ENCODE measurements around the gene ADSS2.

ADSS2 gene

GRCh38 chr1:244435562-244436205, 16.0 kb downstream of the ADSS2 start:
- Mint-ChIP-seq H3K27me3 (no peaks in the 10 kb centered on the region), H3K27ac (no peak overlapping the region), H3K4me3 (no peak overlapping the region), H3K9me3 (no peaks in the 10 kb centered on the region), H3K4me1 (peaks cover 9 to 25% of the 10 kb centered on the region in 2 donors), H3K36me3 (peaks cover 11 to 28% of the 10 kb centered on the region in 2 donors)
- DNase-seq (no peak), ATAC-seq (replicated peaks) (peak in 1 of 2 donors; percentile 23)

DNA sequence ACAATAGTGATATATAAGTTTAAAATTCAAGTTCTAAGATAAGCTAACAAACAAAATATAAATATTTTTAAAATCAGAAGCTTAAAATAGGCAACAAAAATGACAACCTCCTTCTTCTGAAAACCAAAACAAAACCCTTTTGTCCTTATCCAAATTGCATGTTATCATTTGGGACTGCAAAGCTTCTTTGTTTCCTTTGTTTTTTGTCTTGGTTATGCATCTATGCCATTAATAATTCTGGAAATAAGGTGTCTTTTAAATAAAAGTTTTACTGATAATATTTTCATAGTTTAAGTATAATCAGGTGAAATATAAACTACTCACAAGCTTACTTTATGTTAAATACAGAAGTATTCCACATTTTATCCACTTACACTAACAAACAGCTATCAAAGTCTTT, 20.5 kb downstream of the ADSS2 start:
- H3K4me3 Mint-ChIP-seq, result no peak overlapping the region
- H3K27me3 Mint-ChIP-seq, result no peaks in the 10 kb centered on the region
- no peak for ATAC-seq (replicated peaks)
- no peak overlapping the region for H3K27ac Mint-ChIP-seq
- H3K9me3 Mint-ChIP-seq, result no peaks in the 10 kb centered on the region
- DNase-seq, result no peak
- peaks cover 21 to 42% of the 10 kb centered on the region in 2 donors for H3K36me3 Mint-ChIP-seq
- peaks cover 0 to 9% of the 10 kb centered on the region in 2 donors for H3K4me1 Mint-ChIP-seq

DNA sequence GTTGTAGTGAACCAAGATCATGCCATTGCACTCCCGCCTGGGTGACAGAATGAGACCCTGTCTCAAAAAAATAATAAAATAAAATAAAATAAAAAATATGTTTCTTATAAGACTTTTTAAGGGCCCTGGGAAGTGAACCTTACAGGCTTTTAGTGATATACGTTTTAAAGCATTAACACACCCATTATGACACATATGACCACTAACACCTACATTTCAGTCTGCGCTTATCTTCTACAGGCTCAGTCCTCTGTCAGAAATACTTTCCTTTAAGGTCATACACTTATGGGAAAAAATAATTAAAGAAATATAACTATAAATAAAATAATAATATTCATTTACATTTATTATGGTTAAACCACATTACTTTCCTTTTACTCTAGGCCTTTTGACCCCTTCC, 21.9 kb downstream of the ADSS2 start:
- H3K4me3 Mint-ChIP-seq, result no peak overlapping the region
- H3K9me3 Mint-ChIP-seq, result no peaks in the 10 kb centered on the region
- DNase-seq (no peak), ATAC-seq (replicated peaks) (no peak)
- H3K4me1 Mint-ChIP-seq, result peaks cover 0 to 6% of the 10 kb centered on the region in 2 donors
- no peak overlapping the region for H3K27ac Mint-ChIP-seq
- H3K27me3 Mint-ChIP-seq, result no peaks in the 10 kb centered on the region
- peaks cover 18 to 38% of the 10 kb centered on the region in 2 donors for H3K36me3 Mint-ChIP-seq

DNA sequence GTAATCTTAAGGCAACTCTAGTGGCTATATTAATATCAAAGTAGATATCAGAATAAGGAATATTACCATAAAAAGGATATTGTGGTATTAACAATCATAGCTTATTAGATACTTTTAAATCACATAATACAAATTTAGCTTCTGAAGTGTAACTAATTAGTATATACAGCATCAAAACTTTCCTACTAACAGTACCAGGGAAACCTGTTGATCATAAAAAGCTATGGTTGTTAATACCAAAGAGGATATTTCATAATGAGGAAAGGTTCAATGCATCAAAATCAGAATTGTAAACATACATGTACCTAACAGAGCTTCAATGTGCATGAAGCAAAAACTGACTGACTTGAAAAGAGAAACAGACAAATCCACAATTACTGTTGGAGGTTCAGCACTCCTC, 24.1 kb downstream of the ADSS2 start:
- DNase-seq (no peak), ATAC-seq (replicated peaks) (no peak)
- Mint-ChIP-seq H3K4me1 (peaks cover 0 to 6% of the 10 kb centered on the region in 2 donors), H3K36me3 (peaks cover 26 to 43% of the 10 kb centered on the region in 2 donors), H3K27ac (no peak overlapping the region), H3K27me3 (no peaks in the 10 kb centered on the region), H3K4me3 (no peak overlapping the region), H3K9me3 (no peaks in the 10 kb centered on the region)

DNA sequence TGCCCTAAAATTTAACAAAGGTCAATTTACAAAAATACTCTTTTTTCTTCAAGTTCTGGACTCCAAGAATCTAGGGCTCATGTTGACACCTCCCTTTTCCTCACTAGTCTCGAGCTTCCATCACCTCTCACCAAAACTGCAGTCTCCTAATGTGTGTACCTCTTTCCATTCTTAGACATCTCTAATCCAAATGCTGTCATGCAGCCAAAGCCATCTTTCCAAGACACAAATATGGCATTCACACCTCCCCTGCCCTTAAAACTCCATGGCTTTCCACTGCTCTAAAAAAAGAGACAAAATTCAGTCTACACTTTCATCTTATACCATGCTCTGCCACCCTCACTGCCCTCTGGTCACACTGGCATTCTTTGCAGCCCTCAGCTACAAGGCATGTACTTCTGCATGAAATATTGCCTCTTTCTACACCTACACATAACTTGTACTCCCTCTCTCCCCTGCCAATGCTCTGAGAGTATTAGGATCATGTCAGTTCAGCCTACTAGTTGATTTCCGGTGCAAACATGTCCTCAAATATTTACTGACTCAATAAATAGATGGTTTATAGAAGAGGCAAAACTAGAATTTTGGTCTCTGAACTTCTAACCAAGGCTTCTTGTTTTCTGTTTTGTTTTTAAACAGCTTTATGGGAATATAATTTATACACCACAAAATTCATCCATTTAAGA, 26.9 kb downstream of the ADSS2 start:
- DNase-seq (no peak), ATAC-seq (replicated peaks) (no peak)
- Mint-ChIP-seq H3K27ac (peak overlapping the region; percentile 33), H3K27me3 (no peaks in the 10 kb centered on the region), H3K36me3 (peaks cover 32 to 43% of the 10 kb centered on the region in 2 donors), H3K4me1 (peaks cover 0 to 3% of the 10 kb centered on the region in 2 donors), H3K4me3 (no peak overlapping the region), H3K9me3 (no peaks in the 10 kb centered on the region)

GRCh38 chr1:244422174-244422573, 29.5 kb downstream of the ADSS2 start:
- ATAC-seq (replicated peaks) (no peak), DNase-seq (no peak)
- H3K27ac Mint-ChIP-seq, result no peak overlapping the region
- no peaks in the 10 kb centered on the region for H3K27me3 Mint-ChIP-seq
- no peaks in the 10 kb centered on the region for H3K9me3 Mint-ChIP-seq
- H3K4me1 Mint-ChIP-seq, result peaks cover 0 to under 1% of the 10 kb centered on the region in 2 donors
- peaks cover 32 to 50% of the 10 kb centered on the region in 2 donors for H3K36me3 Mint-ChIP-seq
- H3K4me3 Mint-ChIP-seq, result no peak overlapping the region

DNA sequence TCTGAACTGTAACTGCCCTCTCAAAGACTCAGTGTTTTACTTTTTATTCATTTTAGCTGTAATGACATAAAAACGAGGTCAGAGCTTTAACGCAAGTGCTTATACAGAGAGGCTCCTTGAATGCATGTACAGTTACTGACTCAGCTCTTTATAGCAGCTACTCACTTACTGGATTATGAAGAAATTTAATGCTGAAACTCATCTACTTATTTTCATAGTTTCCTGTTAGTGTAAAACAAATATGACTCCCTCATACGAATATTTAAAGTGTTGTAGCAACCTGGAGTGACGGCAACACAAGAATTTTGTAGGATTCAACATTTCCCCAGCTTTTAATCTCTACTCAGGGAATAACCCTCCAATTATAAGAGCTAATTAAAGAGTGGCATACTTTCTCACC, 32.7 kb downstream of the ADSS2 start:
- DNase-seq, result no peak
- no peak for ATAC-seq (replicated peaks)
- H3K4me3 Mint-ChIP-seq, result no peak overlapping the region
- no peaks in the 10 kb centered on the region for H3K4me1 Mint-ChIP-seq
- H3K36me3 Mint-ChIP-seq, result peaks cover 35 to 50% of the 10 kb centered on the region in 2 donors
- H3K27me3 Mint-ChIP-seq, result no peaks in the 10 kb centered on the region
- no peaks in the 10 kb centered on the region for H3K9me3 Mint-ChIP-seq
- H3K27ac Mint-ChIP-seq, result no peak overlapping the region

- DNase-seq (no peak), ATAC-seq (replicated peaks) (no peak)
Measured at GRCh38 chr1:244414543-244414942, 37.2 kb downstream of the ADSS2 start.

GRCh38 chr1:244413736-244414135, 38.0 kb downstream of the ADSS2 start:
- H3K27ac Mint-ChIP-seq, result no peak overlapping the region
- H3K4me1 Mint-ChIP-seq, result no peaks in the 10 kb centered on the region
- no peaks in the 10 kb centered on the region for H3K9me3 Mint-ChIP-seq
- no peak overlapping the region for H3K4me3 Mint-ChIP-seq
- ATAC-seq (replicated peaks) (no peak), DNase-seq (no peak)
- no peaks in the 10 kb centered on the region for H3K27me3 Mint-ChIP-seq
- H3K36me3 Mint-ChIP-seq, result peaks cover 38 to 66% of the 10 kb centered on the region in 2 donors

More at GRCh38 chr1:244414543-244414942, 37.2 kb downstream of the ADSS2 start:
- Mint-ChIP-seq H3K27ac (no peak overlapping the region), H3K4me3 (no peak overlapping the region), H3K27me3 (no peaks in the 10 kb centered on the region), H3K36me3 (peaks cover 35 to 66% of the 10 kb centered on the region in 2 donors), H3K4me1 (no peaks in the 10 kb centered on the region), H3K9me3 (no peaks in the 10 kb centered on the region)

GRCh38 chr1:244412176-244412575, 39.5 kb downstream of the ADSS2 start:
- ATAC-seq (replicated peaks) (no peak), DNase-seq (no peak)
- no peak overlapping the region for H3K27ac Mint-ChIP-seq

DNA sequence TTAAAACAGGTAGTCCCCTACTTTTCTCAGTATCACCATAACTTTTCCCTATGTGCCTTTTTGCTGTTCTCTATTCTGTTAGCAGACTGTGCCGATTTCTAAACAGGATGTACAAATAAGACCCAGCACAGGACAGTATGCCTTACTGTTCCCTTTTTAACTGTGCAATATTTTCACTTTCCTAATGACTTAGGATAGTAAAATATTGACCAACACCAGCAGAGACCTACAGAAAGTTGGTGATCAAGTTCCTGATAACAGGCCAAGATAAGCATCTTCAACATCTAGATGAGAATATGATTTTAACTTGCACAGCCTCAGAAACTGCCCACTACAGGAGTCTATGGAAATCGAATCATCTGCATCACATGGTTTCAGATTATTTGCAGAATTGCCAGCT, 42.0 kb downstream of the ADSS2 start:
- Mint-ChIP-seq H3K27me3 (no peaks in the 10 kb centered on the region), H3K4me1 (peaks cover 0 to 3% of the 10 kb centered on the region in 2 donors), H3K27ac (no peak overlapping the region), H3K9me3 (peaks cover 0 to 4% of the 10 kb centered on the region in 2 donors), H3K36me3 (peaks cover 49 to 77% of the 10 kb centered on the region in 2 donors), H3K4me3 (no peak overlapping the region)
- no peak for DNase-seq
- ATAC-seq (replicated peaks), result no peak

More at GRCh38 chr1:244412176-244412575, 39.5 kb downstream of the ADSS2 start:
- H3K4me3 Mint-ChIP-seq, result no peak overlapping the region
- no peaks in the 10 kb centered on the region for H3K27me3 Mint-ChIP-seq
- H3K4me1 Mint-ChIP-seq, result no peaks in the 10 kb centered on the region
- peaks cover 40 to 64% of the 10 kb centered on the region in 2 donors for H3K36me3 Mint-ChIP-seq
- H3K9me3 Mint-ChIP-seq, result no peaks in the 10 kb centered on the region

GRCh38 chr1:244406337-244406736, 45.4 kb downstream of the ADSS2 start:
- Mint-ChIP-seq H3K27me3 (no peaks in the 10 kb centered on the region), H3K9me3 (peaks cover 10 to 19% of the 10 kb centered on the region in 2 donors), H3K4me3 (no peak overlapping the region), H3K4me1 (peaks cover 0 to 3% of the 10 kb centered on the region in 2 donors), H3K36me3 (peaks cover 58 to 85% of the 10 kb centered on the region in 2 donors), H3K27ac (peak overlapping the region; percentile 62)
- ATAC-seq (replicated peaks), result no peak
- DNase-seq, result no peak

DNA sequence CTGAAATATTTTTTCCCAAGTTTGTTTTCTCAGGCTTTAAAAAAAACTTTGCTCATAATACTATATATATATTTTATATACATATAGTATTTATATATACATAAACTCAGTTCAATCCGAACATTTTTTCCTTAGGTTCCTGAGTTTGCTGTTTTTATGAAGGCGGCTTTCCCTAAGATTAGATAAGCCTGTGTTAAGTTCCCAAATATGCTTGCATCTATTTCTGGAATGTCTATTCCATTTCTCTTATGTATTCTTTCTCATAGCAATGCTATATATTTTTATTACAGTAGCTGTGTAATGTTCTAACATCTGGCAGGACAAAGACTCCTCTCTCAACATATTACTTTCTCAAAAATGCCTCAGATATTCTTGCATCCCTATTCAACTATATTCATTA, 45.9 kb downstream of the ADSS2 start:
- peaks cover 60 to 85% of the 10 kb centered on the region in 2 donors for H3K36me3 Mint-ChIP-seq

DNA sequence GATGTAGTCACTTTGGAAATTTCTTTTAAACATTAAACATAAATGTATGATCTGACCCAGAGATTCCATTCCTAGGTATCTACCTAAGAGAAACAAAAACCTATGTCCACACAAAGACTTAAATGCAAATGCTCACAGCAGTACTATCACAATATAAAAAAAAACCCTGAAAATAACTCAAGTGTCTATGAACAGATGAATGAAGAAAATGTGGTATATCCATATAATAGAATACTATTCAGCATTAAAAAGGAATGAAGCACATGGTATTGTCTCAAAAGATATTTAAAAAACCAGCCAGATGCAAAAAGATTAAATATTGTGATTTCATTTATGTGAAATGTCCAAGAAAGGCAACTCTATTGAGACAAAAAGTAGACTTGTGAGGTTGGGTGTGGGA, 48.3 kb downstream of the ADSS2 start:
- Mint-ChIP-seq H3K4me3 (no peak overlapping the region), H3K27ac (no peak overlapping the region), H3K4me1 (peaks cover 0 to 3% of the 10 kb centered on the region in 2 donors)

More for the DNA sequence above, 45.9 kb downstream of the ADSS2 start:
- Mint-ChIP-seq H3K27me3 (no peaks in the 10 kb centered on the region), H3K4me3 (no peak overlapping the region), H3K9me3 (peaks cover 15 to 23% of the 10 kb centered on the region in 2 donors), H3K27ac (no peak overlapping the region), H3K4me1 (peaks cover 0 to 3% of the 10 kb centered on the region in 2 donors)
- DNase-seq (no peak), ATAC-seq (replicated peaks) (no peak)

DNA sequence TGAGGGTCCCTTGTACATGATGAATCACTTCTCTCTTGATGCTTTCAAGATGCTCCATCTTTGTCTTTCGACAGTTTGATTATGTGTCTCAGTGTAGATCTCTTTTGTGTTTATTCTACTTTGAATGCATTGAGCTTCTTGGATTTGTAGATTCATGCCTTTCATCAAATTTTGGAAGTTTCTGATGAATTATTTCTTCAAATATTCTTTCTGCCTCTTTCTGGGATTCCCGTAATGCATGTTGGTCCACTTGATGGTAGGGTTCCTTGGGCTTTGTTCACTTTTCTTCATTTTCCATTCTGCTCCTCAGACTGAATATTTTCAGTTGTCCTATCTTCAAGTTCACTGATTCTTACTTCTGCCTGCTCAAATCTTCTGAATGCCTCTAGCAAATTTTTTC, 50.7 kb downstream of the ADSS2 start:
- no peak overlapping the region for H3K4me3 Mint-ChIP-seq

More for the DNA sequence above, 48.3 kb downstream of the ADSS2 start:
- no peak for DNase-seq
- ATAC-seq (replicated peaks), result no peak
- Mint-ChIP-seq H3K27me3 (no peaks in the 10 kb centered on the region), H3K36me3 (peaks cover 64 to 71% of the 10 kb centered on the region in 2 donors), H3K9me3 (peaks cover 17 to 23% of the 10 kb centered on the region in 2 donors)

More for the DNA sequence above, 50.7 kb downstream of the ADSS2 start:
- H3K27me3 Mint-ChIP-seq, result no peaks in the 10 kb centered on the region
- H3K36me3 Mint-ChIP-seq, result peaks cover 52 to 56% of the 10 kb centered on the region in 2 donors
- peaks cover 17 to 20% of the 10 kb centered on the region in 2 donors for H3K9me3 Mint-ChIP-seq
- ATAC-seq (replicated peaks) (no peak), DNase-seq (no peak)
- no peak overlapping the region for H3K27ac Mint-ChIP-seq
- peaks cover 0 to 2% of the 10 kb centered on the region in 2 donors for H3K4me1 Mint-ChIP-seq
